A549 (cell line): ENCODE measurements around the gene SNX20. TPM values are rescaled to one million over a fixed set of nuclear protein-coding genes. Genes with fewer than 3 reads are reported as not detected.

ENCODE experiments used
- ATAC-seq, 2 experiments: fragments of 200-7000 bp in 1 of 2; fragments of >200 bp in 1 of 2; cut with Nextera tagmentation in 1 of 2; cut with Tn5 transposase in 1 of 2; 3 replicates each; pipeline versions ENCODE4 v1.8.0 to v1.9.1; 2018 to 2020; ENCODE audit warnings: mild to moderate bottlenecking in 1 of 2, moderate library complexity in 1 of 2
- CTCF ChIA-PET: fragments of 300-600 bp; sonication (Branson Sonifier 250); formaldehyde crosslinking; extraction: SDS; loops from one replicate; lab custom pipeline; 2021; ENCODE audit warnings: antibody characterized with exemption, inconsistent platforms; lab: Yijun Ruan, JAX
- POLR2A ChIA-PET: fragments of 350-600 bp; formaldehyde crosslinking; extraction: SDS; loops from one replicate; lab custom pipeline; 2021; ENCODE audit warnings: antibody characterized with exemption, inconsistent platforms; lab: Yijun Ruan, JAX
- DNase-seq, 2 experiments: peaks; one replicate each; pipeline versions ENCODE4 v3.0.0 to v3.0.0-alpha.2; 2011 to 2016; ENCODE audit warnings: low read depth in 1 of 2, low spot score in 1 of 2
- FAIRE-seq: peaks from 2 replicates; lab custom pipeline; 2011; peaks lifted over from hg19 to GRCh38; lab: Jason Lieb, UNC
- H3K27ac ChIP-seq, 2 experiments: fragments of >200 bp; sonication (Bioruptor Twin); formaldehyde crosslinking; 3 replicates each; pipeline ENCODE4 v1.5.1; 2016 to 2017
- H3K4me1 ChIP-seq: fragments of >200 bp; sonication (Bioruptor Twin); formaldehyde crosslinking; 3 replicates; pipeline ENCODE4 v1.6.1; 2016
- H3K4me2 ChIP-seq: fragments of >200 bp; sonication (Bioruptor Twin); formaldehyde crosslinking; 3 replicates; pipeline ENCODE4 v1.6.1; 2016
- H3K4me3 ChIP-seq: fragments of >200 bp; sonication (Bioruptor Twin); formaldehyde crosslinking; 3 replicates; pipeline ENCODE4 v1.5.1; 2016
- H3K9me3 ChIP-seq: fragments of >200 bp; sonication (Bioruptor Twin); formaldehyde crosslinking; 3 replicates; pipeline ENCODE4 v1.6.1; 2016
- BHLHE40 ChIP-seq: IDR thresholded peaks from 2 replicates; pipeline ENCODE4 v1.6.1; 2012; ENCODE audit warnings: low read depth, low read length, inconsistent platforms
- CBX2 ChIP-seq: fragments of 200-600 bp; sonication (generic); IDR thresholded peaks from 2 replicates; pipeline ENCODE4 v1.6.1; 2016; ENCODE audit warnings: low read depth, mild to moderate bottlenecking, borderline replicate concordance
- CTCF ChIP-seq: fragments of >200 bp; sonication (Bioruptor Twin); formaldehyde crosslinking; IDR thresholded peaks from 3 replicates; pipeline ENCODE4 v1.5.1; 2016
- EHMT2 ChIP-seq: fragments of 200-600 bp; sonication (generic); IDR thresholded peaks from 2 replicates; pipeline ENCODE4 v1.6.1; 2016; ENCODE audit warnings: antibody characterized with exemption, low read depth, mild to moderate bottlenecking, moderate library complexity
- ESRRA ChIP-seq: fragments of 150-350 bp; IDR thresholded peaks from 2 replicates; pipeline ENCODE4 v1.6.1; 2014; ENCODE audit warnings: mild to moderate bottlenecking, low read length, borderline replicate concordance
- FOSB ChIP-seq: fragments of 250-450 bp; sonication (Bioruptor Pico); IDR thresholded peaks from 2 replicates; pipeline ENCODE4 v1.5.0; 2020; ENCODE audit warnings: mild to moderate bottlenecking, moderate library complexity
- FOXS1 ChIP-seq: fragments of 250-450 bp; sonication (Bioruptor Pico); IDR thresholded peaks from 2 replicates; pipeline ENCODE4 v1.5.0; 2020; ENCODE audit warnings: mild to moderate bottlenecking, moderate library complexity
- HMGXB4 ChIP-seq: fragments of 250-450 bp; sonication (Bioruptor Pico); IDR thresholded peaks from 2 replicates; pipeline ENCODE4 v1.5.0; 2021; ENCODE audit warnings: mild to moderate bottlenecking, moderate library complexity, borderline replicate concordance
- HOXB5 ChIP-seq: fragments of 250-450 bp; sonication (Bioruptor Pico); IDR thresholded peaks from 2 replicates; pipeline ENCODE4 v1.5.0; 2020; ENCODE audit warnings: mild to moderate bottlenecking, moderate library complexity
- KDM5A ChIP-seq: fragments of 200-600 bp; sonication (generic); IDR thresholded peaks from 2 replicates; pipeline ENCODE4 v1.6.1; 2016; ENCODE audit warnings: antibody characterized with exemption, mild to moderate bottlenecking
- MYC ChIP-seq: IDR thresholded peaks from 2 replicates; pipeline ENCODE4 v1.6.1; 2012; ENCODE audit warnings: mild to moderate bottlenecking, inconsistent platforms, low read length, improper control_type of control experiment, borderline replicate concordance
- NFE2L2 ChIP-seq: fragments of 150-350 bp; conservative IDR thresholded peaks from 2 replicates; pipeline ENCODE4 v1.6.1; 2014; ENCODE audit warnings: low read length
- NR3C1 ChIP-seq: fragments of >200 bp; sonication (Bioruptor Twin); formaldehyde crosslinking; IDR thresholded peaks from 3 replicates; pipeline ENCODE4 v1.6.1; 2017
- PHF8 ChIP-seq: fragments of 200-600 bp; sonication (generic); IDR thresholded peaks from 2 replicates; pipeline ENCODE4 v1.6.1; 2016; ENCODE audit warnings: low read depth, mild to moderate bottlenecking, antibody characterized with exemption, moderate library complexity, borderline replicate concordance
- RAD21 ChIP-seq, 2 experiments: fragments of >200 bp in 1 of 2; sonication (Bioruptor Twin) in 1 of 2; formaldehyde crosslinking in 1 of 2; IDR thresholded peaks in 1 of 2; conservative IDR thresholded peaks in 1 of 2; 2 replicates in 1 of 2; 3 replicates in 1 of 2; pipeline ENCODE4 v1.6.1; 2012 to 2018; ENCODE audit warnings: inconsistent platforms in 1 of 2
- RNF2 ChIP-seq: fragments of 200-600 bp; sonication (generic); IDR thresholded peaks from 2 replicates; pipeline ENCODE4 v1.6.1; 2016; ENCODE audit warnings: low read depth, mild to moderate bottlenecking, antibody characterized with exemption, moderate library complexity, borderline replicate concordance
- SMC3 ChIP-seq: fragments of >200 bp; sonication (Bioruptor Twin); formaldehyde crosslinking; IDR thresholded peaks from 3 replicates; pipeline ENCODE4 v1.6.1; 2018; ENCODE audit warnings: inconsistent platforms
- ZFP36 ChIP-seq: fragments of 450-650 bp; IDR thresholded peaks from 2 replicates; pipeline ENCODE4 v1.6.1; 2014; ENCODE audit warnings: borderline replicate concordance; ENCODE audit not compliant: partially characterized antibody
- ZSCAN20 ChIP-seq: fragments of 250-450 bp; sonication (Bioruptor Pico); IDR thresholded peaks from 2 replicates; pipeline ENCODE4 v1.8.0; 2022; ENCODE audit warnings: mild to moderate bottlenecking, moderate library complexity
- WGBS: methylation state at CpG from one replicate; pipeline ENCODE4 v1.1.6; 2017; ENCODE audit errors: missing lambda C conversion rate; 5-methylcytosine and 5-hydroxymethylcytosine counted together
- polyA plus RNA-seq, 4 experiments: library from polyadenylated mRNA; depleted of rRNA in 3 of 4; stranded (reverse); fragments of >200 nt; fragmentation: RNase III in 1 of 4; extraction: RNeasy Plus Mini Kit Qiagen cat#74134 plus additional on column Dnase treatment in 1 of 4; gene quantifications; 2 replicates in 3 of 4; 3 replicates in 1 of 4; pipeline ENCODE4 v1.2.3, GENCODE V29; 2011 to 2017

SNX20 gene
- polyA plus RNA-seq, 2 of the 4 experiments (the other 2 are of a cell fraction) = not detected

- FAIRE-seq (no peak), DNase-seq (no peak), ATAC-seq (no peak)
- no peaks in the 10 kb centered on the region for H3K4me1 ChIP-seq
- 62% methylated on average over 20 of the region's 20 CpGs for WGBS
- H3K4me2 ChIP-seq = no peak overlapping the region
- TF ChIP-seq ZSCAN20 (CRISPR knock-in tag) (no peak), NR3C1 (no peak), FOXS1 (CRISPR knock-in tag) (no peak), SMC3 (no peak), FOSB (no peak), ESRRA (no peak)
- CTCF ChIA-PET = interaction anchor here (1.6 kb wide), 1 partner anchor 20 kb away, joined by 6 read pairs; no protein-coding TSS in a partner anchor
- H3K9me3 ChIP-seq = no peaks in the 10 kb centered on the region
- POLR2A ChIA-PET = no interaction called here
- H3K27ac ChIP-seq = no peak overlapping the region
- no peak overlapping the region for H3K4me3 ChIP-seq
Observed at GRCh38 chr16:50645563-50646220, 35.4 kb downstream of the SNX20 start.

- ATAC-seq (peak; percentile 58 to 80; a peak in 4 of 6 replicates), DNase-seq (peak in 1 of 2 experiments; percentile 25), FAIRE-seq (no peak)
- ChIA-PET CTCF (interaction anchor here (1.0 to 1.6 kb wide), 2 partner anchors 21 to 270 kb away, joined by 3 to 6 read pairs; no protein-coding TSS in a partner anchor), POLR2A (no interaction called here)
- no peak overlapping the region for H3K27ac ChIP-seq
- WGBS = 30% methylated on average over 6 of the region's 6 CpGs
- no peak overlapping the region for H3K4me3 ChIP-seq
- no peak overlapping the region for H3K4me2 ChIP-seq
- no peaks in the 10 kb centered on the region for H3K4me1 ChIP-seq
- TF ChIP-seq RAD21 (conservative IDR thresholded peaks at IDR 0.05 in 1 of 2, IDR thresholded peaks at IDR 0.05 in 1 of 2) (peak; percentile 29 to 46; a peak in 3 of 5 replicates), CTCF (0 out of 3 replicates have a peak, but pooled peaks have one; percentile 8), EHMT2 (no peak)
- H3K9me3 ChIP-seq = no peaks in the 10 kb centered on the region
Observed at GRCh38 chr16:50644729-50645128, 36.4 kb downstream of the SNX20 start.

GRCh38 chr16:50644245-50644644 lies 36.9 kb downstream of the SNX20 start:
- no peak overlapping the region for H3K4me2 ChIP-seq
- no peak overlapping the region for H3K4me3 ChIP-seq
- no peak overlapping the region for H3K27ac ChIP-seq
- no peaks in the 10 kb centered on the region for H3K4me1 ChIP-seq
- FAIRE-seq (no peak), ATAC-seq (no peak), DNase-seq (no peak)
- H3K9me3 ChIP-seq = no peaks in the 10 kb centered on the region
- POLR2A ChIA-PET = no interaction called here
- WGBS = 59% methylated on average over 5 of the region's 5 CpGs
- CTCF ChIA-PET = interaction anchor here (1.0 to 1.6 kb wide), 2 partner anchors 21 to 269 kb away, joined by 3 to 6 read pairs; no protein-coding TSS in a partner anchor
- TF ChIP-seq CBX2 (no peak), RNF2 (no peak), NR3C1 (no peak), HMGXB4 (CRISPR knock-in tag) (no peak), PHF8 (no peak), MYC (no peak), NFE2L2 (no peak), BHLHE40 (no peak), SMC3 (no peak), ZFP36 (no peak), HOXB5 (no peak), KDM5A (no peak)
